ENCODE data around the gene NOS1AP.

DNA sequence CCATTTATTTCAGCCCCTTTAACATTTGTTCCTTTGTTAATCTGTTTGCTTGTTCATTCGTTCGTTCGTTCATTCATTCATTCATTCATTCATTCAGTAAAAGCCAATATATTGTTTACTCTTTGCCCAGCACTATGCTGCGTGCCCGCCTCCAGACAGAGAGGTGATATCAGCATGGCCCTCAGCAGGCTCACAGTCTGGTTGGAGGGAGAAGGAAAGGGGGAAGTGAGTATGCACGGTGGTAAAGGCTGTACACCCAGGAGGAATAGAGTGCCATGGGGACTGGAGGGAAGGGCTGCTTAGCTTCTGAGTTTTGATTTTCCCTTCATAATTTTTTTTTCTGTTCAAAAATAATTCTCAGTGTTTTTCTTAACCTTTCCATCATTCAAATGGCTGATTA, 144.7 kb downstream of the NOS1AP start:
- no peak for TF ChIP-seq L3MBTL2 (conservative IDR thresholded peaks at IDR 0.05)
- TF ChIP-seq SUZ12 (IDR thresholded peaks at IDR 0.05): no peak
- TF ChIP-seq TARDBP (IDR thresholded peaks at IDR 0.05): no peak
- TF ChIP-seq SP1 (IDR thresholded peaks at IDR 0.05): no peak
- no peak for TF ChIP-seq CTBP1 (IDR thresholded peaks at IDR 0.05; ENCODE audit: borderline replicate concordance)
- TF ChIP-seq ZNF384 (IDR thresholded peaks at IDR 0.05): no peak
- TF ChIP-seq FOXA1 (IDR thresholded peaks at IDR 0.05): no peak
- no peak for TF ChIP-seq NFRKB (IDR thresholded peaks at IDR 0.05)
- TF ChIP-seq FOXM1 (IDR thresholded peaks at IDR 0.05; ENCODE audit: borderline replicate concordance): no peak
- no peak for TF ChIP-seq LEF1 (IDR thresholded peaks at IDR 0.05; ENCODE audit: borderline replicate concordance)
- no peak for TF ChIP-seq HDGF (IDR thresholded peaks at IDR 0.05; ENCODE audit: borderline replicate concordance)
- no peak for TF ChIP-seq BHLHE40 (IDR thresholded peaks at IDR 0.05; ENCODE audit: borderline replicate concordance)
- no peak for TF ChIP-seq ARNT (IDR thresholded peaks at IDR 0.05)
